VCaP (cell line): ENCODE results near the gene IL1RAP.

ENCODE experiments used
- H3K27ac ChIP-seq: fragments of 450-650 bp; 2 replicates; pipeline ENCODE4 v1.5.1; 2017
- TF ChIP-seq, protein P1 (sequence below): fragments of 450-650 bp; conservative IDR thresholded peaks from 2 replicates; pipeline ENCODE4 v1.5.1; 2017; ENCODE audit warnings: mild to moderate bottlenecking, moderate library complexity

The IL1RAP gene

DNA sequence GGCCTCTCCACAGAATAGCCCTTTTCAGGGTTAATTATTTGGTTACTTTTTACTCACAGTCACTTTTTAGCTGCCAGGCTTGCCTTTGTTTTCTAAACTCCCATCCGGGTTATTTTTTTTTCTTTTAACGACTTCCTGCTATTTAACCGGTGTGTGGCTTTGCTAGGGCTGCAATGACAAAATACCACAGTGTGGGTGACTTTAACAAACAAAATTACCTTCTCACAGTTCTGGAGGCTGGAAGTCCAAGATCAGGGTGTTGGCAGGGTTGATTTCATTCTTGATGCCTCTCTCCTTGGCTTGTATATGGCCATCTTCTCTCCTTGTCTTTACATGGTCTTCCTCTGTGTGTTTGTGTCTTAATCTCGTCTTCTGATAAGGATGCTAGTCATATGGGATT lies 91.5 kb downstream of the IL1RAP start:
- H3K27ac ChIP-seq = no peak overlapping the region
- TF ChIP-seq, protein P1, sequence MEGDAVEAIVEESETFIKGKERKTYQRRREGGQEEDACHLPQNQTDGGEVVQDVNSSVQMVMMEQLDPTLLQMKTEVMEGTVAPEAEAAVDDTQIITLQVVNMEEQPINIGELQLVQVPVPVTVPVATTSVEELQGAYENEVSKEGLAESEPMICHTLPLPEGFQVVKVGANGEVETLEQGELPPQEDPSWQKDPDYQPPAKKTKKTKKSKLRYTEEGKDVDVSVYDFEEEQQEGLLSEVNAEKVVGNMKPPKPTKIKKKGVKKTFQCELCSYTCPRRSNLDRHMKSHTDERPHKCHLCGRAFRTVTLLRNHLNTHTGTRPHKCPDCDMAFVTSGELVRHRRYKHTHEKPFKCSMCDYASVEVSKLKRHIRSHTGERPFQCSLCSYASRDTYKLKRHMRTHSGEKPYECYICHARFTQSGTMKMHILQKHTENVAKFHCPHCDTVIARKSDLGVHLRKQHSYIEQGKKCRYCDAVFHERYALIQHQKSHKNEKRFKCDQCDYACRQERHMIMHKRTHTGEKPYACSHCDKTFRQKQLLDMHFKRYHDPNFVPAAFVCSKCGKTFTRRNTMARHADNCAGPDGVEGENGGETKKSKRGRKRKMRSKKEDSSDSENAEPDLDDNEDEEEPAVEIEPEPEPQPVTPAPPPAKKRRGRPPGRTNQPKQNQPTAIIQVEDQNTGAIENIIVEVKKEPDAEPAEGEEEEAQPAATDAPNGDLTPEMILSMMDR = no peak

- TF ChIP-seq, protein P1 = no peak
- no peak overlapping the region for H3K27ac ChIP-seq
Observed at GRCh38 chr3:190606596-190606995, 92.7 kb downstream of the IL1RAP start.

GRCh38 chr3:190607021-190607420 lies 93.1 kb downstream of the IL1RAP start:
- no peak overlapping the region for H3K27ac ChIP-seq
- TF ChIP-seq, protein P1 = no peak

DNA sequence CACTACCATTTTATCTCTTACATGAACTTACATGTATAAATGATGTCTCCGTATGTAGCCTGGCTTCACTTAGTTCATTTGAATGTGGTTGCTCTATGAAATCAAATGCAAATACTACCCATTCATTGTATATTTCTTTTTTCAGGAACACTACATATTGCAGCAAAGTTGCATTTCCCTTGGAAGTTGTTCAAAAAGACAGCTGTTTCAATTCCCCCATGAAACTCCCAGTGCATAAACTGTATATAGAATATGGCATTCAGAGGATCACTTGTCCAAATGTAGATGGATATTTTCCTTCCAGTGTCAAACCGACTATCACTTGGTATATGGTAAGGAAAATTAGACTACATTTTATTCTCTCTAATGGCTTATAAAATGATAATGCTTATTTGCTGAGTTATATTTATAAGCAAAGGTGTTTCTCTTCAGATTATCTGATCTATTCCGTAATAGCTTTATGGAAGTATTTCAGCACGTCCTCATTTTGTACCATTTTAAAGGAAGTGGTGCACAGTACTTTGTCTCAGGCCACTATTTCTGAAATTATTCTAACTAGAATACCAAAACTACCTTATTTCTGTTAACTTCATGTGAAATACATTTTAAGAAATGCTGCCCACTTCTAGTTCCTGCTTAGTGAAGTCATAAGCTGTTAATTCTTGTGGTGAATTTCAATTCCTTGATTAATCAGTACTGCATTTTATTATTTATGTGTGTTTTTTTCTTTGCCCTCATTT lies 95.1 kb downstream of the IL1RAP start:
- no peak overlapping the region for H3K27ac ChIP-seq
- TF ChIP-seq, protein P1 = no peak

DNA sequence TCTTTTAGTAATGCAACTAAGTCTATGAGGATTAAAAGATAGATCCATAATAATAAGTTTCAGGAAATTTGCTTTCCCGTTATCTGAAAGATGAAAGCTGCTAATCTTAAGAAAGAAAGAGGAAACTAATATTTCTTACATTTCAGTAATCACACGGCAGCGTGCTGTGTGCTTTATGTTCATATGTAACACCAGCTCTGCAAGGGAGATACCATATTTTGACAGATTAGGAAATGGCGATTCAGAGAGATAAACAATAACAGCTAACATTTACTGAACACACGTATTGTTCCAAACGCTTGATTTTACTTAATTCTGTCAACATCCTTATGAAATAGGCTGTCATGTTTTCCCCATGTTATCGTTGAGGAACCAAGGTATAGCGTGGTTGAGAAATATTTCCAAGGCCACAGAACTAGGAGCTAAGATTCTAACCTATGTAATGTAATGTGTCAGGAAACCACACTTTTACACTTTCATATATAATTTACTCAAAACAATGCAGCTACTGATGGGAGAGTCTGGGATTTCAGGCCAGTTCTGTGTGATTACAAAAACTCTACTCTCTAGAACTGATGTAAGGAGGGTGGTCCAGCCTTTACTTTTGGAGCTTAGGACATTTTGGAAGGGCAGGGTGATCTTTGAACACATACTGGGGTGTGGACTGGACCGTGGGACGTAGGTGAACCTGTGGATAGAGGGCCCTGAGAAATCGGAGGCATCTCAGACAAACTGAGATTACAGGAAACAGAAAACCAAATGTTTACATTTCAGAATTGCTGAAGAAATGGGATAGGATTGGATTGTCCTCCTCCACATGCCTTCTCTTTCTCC lies 100.6 kb downstream of the IL1RAP start:
- H3K27ac ChIP-seq = no peak overlapping the region; the same call in 1 of the 2 replicates
- TF ChIP-seq, protein P1 = no peak

GRCh38 chr3:190615060-190615384 lies 101.1 kb downstream of the IL1RAP start:
- no peak overlapping the region; the same call in 1 of the 2 replicates for H3K27ac ChIP-seq
- TF ChIP-seq, protein P1 = no peak

GRCh38 chr3:190615607-190616006 lies 101.7 kb downstream of the IL1RAP start:
- H3K27ac ChIP-seq = no peak overlapping the region; the same call in 1 of the 2 replicates
- TF ChIP-seq, protein P1 = no peak
